HG02885 (cell line): ENCODE data around the gene EPHB4.
A peak's percentile ranks its signal among the peaks of the same experiment; 100 is the strongest.
"Not testable (repeated sequence)": the region's sequence is repeated elsewhere in the genome, so short reads cannot be mapped to it uniquely, and the experiment has no call there.

ENCODE experiments used
- ATAC-seq: cut with Tn5 transposase; IDR thresholded peaks from one replicate; pipeline ENCODE4 v1.9.1; 2021; ENCODE audit warnings: mild to moderate bottlenecking; ENCODE audit not compliant: unreplicated experiment, poor library complexity

EPHB4 gene

DNA sequence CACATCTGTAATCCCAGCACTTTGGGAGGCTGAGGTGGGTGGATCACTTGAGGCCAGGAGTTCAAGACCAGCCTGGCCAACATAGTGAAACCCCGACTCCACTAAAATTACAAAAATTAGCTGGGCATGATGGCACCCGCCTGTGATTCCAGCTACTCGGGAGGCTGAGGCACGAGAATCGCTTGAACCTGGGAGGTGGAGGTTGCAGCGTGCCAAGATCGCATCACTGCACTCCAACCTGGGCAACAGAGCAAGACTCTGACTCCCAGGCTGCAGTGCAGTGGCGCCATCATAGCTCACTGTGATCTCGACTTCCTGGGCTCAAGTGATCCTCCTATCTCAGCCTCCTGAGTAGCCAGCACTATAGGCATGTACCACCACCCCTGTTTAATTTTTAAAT is 27.6 kb upstream of the EPHB4 start:
- ATAC-seq: not testable (repeated sequence)

DNA sequence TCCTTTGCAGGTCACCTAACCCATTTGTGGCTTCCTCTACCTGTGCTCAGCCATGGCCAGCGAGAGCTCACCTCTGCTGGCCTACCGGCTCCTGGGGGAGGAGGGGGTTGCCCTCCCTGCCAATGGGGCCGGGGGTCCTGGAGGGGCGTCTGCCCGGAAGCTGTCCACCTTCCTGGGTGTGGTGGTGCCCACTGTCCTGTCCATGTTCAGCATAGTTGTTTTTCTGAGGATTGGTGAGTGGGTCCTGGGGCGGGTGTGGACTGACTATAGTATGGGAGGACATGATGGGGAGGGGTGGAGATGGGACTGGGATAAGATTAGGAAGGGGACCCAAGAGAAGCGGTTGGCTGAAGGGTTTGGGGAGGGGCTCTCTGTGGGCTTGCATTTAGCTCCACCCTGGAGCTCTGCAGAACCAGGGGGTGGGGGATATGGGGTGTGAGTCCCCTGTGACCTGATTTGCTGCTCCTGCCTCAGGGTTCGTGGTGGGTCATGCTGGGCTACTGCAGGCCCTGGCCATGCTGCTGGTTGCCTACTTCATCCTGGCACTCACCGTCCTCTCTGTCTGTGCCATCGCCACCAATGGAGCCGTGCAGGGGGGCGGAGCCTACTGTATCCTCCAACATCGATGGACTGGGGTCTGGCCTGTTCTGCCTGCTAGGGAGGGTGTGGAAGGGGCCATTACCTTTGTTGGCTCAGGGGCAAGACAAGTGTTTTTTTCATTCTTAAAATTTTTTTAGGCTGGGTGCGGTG is 27.0 kb upstream of the EPHB4 start:
- ATAC-seq: no peak

DNA sequence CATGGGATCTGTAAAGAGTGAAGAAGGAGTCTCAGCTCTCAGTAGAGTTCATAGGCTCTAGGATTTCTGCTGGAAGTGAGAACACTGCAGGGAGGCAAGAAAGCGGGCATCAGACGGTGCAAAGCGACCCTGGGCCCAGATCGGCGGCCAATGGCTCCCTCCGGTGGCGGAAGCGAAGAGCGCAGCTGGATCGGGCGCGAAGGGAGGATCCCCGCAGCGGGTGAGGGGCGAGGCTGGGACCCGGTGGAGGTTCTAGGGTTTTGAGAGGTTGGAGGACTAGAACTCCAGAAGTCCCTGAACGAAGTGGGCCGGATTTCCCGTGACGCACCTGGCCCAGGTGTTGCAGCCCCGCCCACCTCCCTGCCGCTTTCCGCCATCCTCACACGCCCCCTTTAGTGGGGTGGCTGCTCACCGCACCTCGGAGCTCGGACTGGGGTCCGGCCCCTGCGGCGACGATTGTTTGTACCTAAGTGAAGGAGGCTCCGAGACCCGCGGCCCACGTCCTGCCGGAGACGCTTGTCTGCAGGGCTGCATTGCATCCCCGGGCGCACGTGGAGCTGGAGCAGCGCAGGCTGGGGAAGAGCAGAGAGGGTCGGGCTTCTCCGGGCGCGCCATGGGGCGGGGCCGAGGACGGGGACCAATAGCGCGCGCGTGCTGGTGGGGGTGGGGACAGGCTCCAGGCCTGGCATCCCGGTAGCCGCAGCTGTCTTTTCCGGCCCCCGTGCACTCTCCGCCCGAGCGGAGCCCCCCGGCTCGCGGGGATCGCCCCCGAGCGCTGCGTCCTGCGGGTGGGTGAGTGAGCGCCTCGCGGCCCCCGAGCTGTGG is 24.9 kb upstream of the EPHB4 start, which contains the start of gene SLC12A9:
SLC12A9 (plus strand) TSS at position 666 of the 825 bp plus-strand sequence. CDS start 1,485 bp downstream, outside the sequence.
- peak; percentile 94 for ATAC-seq

DNA sequence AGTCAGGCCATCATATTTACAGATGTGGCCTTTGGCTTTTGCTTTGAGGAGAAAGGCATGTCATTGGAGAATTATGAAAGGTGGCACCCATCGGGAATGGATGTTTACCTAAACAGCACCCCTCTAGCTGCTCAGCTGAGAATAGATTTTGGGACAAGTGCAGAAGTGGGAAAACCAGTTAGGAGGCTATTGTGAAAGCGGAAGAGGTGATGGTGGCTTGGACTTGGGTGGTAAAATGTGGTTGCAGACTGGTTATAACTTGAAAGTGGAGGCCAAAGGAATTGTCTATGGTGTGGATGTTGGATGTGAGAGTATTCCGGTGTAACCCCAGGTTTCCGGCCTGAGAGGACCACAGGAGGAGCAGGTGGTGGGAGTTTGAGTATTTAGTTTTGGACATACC is 20.0 kb upstream of the EPHB4 start:
- ATAC-seq: no peak

DNA sequence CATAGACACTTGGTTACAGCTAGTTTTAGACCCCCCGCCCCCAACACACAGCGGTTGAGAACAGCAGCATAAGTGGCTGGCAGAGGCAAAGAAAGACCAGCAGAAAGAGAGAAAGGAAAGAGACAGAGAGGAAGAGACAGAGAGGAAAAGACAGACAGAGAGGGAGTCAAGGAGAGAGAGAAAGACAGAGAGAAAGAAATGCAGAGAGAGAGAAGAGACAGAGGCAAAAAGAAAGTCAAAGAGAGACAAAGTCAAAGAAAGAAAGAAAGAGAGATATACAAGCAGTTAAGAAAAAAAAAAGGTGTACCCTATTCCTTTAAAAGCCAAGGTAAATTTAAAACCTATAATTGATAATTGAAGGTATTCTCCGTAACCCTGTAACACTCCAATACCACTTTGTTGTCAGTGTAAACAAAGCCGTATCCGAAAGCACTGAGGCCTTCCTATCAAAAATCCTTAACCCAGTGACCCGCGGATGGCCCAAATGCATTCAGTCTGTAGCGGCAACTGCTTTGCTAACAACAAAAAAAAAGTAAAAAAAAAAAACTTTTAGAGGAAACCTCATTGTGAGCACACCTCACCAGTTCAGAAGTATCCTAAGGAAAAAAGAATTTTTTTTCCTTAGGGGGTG is 13.3 kb upstream of the EPHB4 start:
- no peak for ATAC-seq

DNA sequence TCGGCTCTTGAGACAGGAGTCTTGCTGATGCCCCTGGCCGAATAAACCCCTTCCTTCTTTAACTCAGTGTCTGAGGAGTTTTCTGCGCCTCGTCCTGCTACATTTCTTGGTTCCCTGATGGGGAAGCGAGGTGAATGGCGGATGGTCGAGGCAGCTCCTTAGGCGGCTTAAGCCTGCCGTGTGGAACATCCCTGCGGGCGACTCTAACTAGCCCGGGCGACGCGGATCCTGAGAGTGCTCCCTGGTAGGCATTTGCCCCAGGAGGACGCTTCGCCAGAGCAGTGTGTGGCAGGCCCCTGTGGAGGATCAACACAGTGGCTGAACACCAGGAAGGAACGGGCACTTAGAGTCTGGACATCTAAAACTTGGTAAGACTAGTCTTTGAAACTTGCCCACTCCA is 12.0 kb upstream of the EPHB4 start:
- no peak for ATAC-seq

DNA sequence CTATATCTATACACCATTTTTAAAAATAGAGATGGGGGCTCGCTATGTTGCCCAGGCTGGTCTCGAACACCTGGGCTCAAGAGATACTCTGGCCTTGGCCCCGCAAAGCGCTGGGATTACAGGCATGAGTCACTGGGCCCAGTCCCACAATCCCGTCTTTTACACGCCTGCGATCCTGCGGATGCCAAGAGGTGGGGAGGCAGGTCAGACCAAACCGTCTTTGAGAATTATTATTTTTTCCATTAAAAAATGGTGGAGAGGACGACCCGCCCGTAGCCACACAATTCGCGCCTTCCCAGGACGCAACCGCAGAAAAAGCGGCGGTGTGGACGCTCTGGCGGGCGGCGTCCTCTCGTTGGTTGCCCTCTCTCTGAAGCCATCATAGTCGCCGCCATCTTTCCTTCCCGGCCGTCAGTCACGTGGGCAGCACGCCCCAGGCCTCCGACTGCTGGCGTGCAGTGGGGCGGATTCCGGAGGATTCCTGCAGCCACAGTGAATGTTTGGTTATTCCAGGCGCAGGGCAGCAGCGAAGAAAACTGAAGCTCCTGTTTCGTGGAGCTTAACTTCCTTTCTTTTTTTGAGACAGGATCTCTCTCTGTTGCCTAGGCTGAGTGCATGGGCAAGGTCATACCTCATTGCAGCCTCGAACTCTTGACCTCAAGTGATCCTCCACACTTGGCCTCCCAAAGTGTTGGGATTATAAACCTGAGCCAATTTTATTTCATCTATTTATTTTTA is 9.9 kb upstream of the EPHB4 start:
- ATAC-seq: peak; percentile 78

DNA sequence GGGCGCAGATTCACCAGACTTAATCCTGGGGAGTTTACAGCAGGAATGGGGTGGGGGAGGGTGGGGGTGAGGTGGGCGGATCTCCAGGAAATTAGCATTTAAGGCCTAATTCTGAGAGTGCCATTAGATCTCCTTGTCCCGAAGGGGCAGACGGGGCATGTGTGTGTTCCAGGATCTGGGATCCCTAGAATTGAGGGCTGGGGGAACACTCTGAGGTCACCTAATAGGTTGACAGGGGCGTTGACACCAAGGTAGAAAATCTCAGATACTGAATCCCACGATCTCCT is 9.4 kb upstream of the EPHB4 start:
- ATAC-seq: no peak

DNA sequence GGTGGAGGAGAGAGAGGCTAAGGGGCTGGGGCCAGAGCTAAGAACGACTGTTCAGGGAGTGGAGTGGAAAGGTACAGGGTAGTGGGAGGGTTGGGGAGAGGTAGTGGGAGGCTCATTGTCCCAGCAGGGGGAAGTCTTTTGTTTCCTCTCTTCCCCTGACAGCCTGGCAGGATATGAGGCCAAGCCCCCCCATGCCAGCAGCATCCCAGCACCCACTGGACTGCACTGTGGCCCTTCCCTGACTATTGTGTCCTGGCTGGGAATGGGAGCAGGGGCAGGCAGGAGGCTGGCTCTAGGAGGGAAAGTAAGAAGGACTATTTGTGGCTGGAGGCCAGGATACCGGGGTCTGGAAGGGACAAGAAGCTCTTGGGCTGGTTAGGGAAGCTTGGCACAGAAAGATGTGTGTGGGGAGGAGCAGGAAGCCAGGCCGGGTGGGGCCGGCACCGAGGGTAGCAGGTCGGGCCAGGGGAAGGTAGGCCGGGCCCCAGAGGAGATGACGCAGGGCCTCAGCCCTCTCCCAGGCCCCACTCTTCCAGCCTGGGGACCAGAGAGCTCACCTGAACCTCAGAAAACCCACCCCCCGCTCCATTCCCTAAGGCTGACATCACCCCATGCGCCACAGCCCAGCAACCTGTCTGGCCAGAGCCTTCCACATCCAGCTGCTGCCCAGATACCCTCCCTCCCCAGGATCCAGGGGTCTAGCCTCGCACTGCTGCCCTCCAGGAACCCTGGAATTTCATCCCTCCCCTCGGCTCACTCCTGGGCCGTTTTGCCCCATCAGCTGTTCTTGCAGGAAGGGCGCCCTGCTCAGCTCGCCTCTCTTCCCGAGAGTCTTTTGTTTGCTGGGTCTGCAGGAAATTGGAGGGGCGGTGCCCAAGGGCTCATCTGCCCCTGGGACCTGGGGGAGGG is 8.8 kb upstream of the EPHB4 start:
- ATAC-seq: no peak

DNA sequence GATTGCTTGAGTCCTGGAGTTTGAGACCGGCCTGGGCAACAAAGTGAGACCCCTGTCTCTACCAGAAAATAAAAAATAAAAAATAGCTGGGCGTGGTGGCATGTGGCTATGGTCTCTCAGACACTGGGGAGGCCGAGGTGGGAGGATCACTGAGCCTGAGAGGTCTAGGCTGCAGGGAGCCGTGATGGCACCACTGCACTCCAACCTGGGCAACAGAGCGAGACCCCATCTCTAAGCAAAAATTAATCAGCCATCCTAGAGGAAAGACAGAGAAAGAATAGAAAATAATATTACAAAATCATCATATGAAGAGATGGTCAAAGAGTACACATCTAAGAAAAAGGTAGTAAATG is 4.9 kb upstream of the EPHB4 start:
- no peak for ATAC-seq

DNA sequence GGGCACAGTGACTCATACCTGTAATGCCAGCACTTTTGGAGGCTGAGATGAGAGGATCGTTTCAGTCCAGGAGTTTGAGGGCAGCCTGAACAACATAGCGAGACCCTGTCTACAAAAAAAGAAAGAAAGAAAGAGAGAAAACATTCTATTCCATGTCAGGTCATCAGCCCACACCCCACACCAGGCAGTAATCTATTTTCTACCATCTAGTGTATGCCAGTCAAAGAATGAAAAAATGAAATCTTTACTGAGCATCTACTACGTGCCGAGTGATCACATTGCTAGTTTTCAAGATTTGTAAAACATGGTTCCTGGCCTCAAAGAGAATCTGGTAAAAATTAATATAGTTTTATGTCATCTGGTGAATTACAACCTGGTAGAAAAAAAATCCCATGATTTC is 3.1 kb upstream of the EPHB4 start:
- ATAC-seq: no peak

DNA sequence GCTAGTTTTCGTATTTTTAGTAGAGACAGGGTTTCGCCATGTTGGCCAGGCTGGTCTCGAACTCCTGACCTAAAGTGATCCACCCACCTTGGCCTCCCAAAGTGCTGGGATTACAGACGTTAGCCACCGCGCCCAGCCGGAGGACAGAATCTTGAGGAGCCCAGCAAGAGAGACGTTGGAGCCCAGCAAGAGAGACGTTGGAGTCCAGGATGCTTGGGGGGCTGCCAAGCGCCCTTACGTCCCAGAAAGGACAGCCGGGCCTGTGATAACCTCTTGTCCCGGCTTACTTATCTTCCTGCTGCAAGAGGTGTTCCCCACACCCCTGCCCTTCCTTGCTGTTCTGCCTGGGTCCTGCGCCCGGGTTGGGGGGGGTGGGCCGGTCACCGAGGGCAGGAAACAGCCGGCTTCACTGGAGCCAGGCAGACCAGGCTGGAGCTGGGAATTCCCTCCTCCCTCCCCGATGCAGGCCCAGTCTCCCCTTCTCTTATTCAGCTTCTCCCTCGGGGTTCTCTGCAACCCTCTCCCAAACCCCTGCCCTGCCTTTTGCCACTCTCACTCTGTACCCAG is 1.9 kb upstream of the EPHB4 start:
- ATAC-seq: no peak

DNA sequence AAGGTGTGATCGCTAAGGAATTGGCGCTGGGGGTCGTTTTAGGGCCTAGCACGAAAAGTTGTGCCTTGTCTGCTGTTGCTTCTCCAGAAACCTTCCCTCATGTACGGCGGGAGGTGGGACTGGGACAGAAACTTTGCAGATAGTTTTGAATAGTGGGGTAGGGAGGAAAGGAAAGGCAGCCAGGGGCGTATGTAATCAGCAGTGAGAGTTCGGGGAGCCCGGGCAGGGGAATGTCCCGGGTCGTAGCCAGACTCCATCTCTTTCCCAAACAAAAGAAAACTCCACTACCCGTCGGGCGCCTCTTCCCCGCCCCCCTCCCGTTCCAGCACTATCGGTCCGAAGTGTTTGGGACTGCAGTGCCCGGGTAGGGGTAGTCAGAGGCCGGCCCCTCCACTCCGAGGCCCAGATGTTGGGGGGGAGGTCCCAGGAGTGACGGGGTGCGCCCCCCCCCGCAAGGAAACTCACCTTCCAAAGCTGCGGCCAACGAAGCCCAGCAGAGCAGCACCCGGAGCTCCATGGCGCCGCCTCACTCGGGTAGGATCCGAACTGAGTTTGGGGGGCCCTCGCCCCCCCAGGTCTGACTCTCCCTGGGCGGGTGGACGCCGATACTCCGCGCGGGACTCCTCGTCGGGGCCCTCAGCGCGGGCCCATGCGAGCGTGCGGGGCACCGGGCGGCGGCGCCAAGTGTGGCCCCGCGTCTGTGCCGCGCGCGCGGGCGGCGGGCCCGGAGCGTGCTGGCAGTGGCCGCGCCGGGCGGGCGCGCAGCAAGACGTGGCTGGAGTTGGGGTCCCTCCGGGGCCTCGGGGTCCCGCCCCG is 601 bp downstream of the EPHB4 start:
- ATAC-seq: no peak

DNA sequence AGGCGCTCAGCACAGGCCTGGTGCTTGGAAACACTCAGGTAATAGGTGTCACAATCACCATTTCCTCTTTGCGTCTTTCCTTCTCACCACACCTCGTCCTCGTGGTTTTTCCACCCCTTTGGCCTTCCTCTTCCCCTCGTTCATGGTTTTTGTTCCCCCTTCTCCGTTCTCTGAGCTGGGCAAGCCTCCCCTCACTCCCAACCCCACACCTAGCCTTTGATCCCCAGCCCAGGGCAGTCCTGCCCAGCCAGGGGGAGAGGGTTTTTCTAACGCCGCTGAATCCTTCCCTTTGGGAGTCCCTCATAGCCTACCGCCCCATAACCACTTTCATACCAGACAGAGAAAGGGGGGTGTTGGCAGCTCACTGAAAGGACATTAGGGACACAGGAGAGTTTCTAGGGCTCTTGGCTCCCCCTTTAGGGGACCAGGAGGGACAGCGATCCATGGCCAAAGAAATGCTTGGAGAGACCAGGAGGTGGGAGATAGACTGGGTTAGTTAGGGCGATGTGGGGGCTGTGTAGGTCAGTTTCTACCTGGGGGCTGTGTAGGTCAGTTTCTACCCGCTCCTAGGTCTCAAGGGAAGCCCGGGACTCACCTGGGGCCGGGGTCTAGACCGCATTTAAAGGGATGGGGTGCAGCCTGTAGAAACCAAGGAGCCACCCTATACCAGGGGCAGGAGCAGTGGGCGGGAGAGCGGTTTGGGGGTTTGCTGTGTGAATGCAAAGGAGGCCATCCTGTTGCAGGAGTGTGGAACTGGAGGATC is 1.4 kb downstream of the EPHB4 start:
- no peak for ATAC-seq

DNA sequence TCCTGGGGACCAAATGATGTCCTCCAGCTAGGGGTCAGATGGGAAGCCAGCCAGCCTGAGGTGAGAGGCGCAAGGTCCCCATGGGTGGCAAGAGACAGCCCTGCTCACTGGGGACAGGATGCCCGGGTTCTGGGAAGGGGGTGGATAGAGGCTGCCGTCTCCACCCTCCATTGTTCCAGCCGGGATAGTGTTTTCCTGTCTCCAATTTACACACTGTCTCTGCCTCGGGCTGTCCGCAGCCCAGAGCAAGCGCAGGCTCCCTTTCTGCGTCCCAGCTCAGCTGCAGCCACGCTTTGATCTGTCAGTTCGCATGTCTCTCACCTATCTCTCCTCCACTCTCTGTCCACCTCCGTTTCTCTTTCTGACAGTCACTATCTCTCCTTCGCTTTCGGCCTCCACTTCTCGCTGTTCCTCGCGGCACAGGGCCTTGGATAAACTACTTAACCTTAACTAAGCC is 2.1 kb downstream of the EPHB4 start:
- ATAC-seq: no peak

DNA sequence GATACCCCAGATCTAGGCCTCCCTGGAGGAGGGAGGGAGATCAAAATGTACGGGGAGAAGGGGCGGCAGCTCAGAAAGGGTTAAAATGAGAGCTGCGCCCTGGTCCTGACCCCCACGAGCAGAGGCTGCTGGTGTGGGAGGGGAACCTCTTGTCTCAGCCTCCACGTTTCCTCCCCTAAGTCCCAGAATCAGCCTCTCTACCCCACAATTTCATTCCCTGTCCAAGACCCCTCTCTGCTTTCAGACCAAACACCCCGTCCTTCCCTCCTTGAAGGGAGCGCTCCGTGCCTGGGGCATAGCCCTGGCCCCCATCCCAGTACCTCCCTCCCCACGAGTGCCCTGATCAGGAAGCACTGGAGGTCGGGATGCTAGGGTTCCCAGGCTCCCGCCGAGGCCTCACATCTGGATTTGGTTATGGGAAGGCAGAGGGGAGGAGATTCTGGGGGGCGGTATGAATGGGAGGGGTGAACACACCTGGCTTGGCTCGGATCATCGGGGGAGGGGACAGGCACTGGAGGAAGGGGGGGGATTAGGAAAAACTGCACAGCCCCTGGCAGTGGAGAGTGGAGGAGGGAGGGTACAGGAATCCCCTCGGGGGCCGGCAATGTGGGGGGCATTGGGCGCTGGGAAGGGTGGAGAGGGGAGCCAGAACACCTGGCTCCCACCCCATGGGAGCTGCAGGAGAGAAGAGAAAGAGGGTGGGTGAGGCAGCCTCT is 2.7 kb downstream of the EPHB4 start:
- no peak for ATAC-seq

DNA sequence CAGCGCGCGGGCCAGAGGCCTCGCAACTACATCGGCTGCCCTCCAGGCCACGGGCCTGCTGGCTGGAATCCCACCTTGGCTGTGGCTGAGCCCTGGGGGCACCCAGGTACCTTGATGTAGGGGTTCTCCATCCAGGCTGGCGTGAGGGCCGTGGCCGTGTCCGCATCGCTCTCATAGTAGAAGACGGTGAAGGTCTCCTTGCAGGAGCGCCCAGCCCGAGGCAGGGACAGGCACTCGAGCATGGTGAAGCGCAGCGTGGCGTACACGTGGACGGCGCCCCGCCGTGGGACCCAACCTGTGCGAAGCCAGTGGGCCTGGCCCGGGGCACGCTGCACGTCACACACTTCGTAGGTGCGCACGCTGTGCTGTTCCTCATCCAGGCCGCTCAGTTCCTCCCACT is 3.8 kb downstream of the EPHB4 start:
- no peak for ATAC-seq
